ENCODE data around the gene TMEM178A. TPM values are rescaled to one million over a fixed set of nuclear protein-coding genes. Genes with fewer than 3 reads are reported as not detected.

Gene TMEM178A
- polyA plus RNA-seq, 2 of the 4 experiments (the other 2 are of a cell fraction), result 0.13 to 0.87 TPM

GRCh38 chr2:39718483-39718882 lies 52.8 kb downstream of the TMEM178A start:
- Histone ChIP-seq H3K9me3 (no peaks in the 10 kb centered on the region), H3K4me3 (no peak overlapping the region), H3K4me2 (no peak overlapping the region), H3K27ac (no peak overlapping the region), H3K4me1 (no peaks in the 10 kb centered on the region)
- 79% methylated on average over 9 of the region's 9 CpGs for WGBS (ENCODE audit: missing lambda C conversion rate)
- CTCF ChIA-PET, result interaction anchor here (1.4 to 2.9 kb wide), 2 partner anchors 12 to 22 kb away, joined by 4 to 13 read pairs; no protein-coding TSS in a partner anchor
- DNase-seq (ENCODE audit: low read depth in 1 of 2, low spot score in 1 of 2), result no peak
- TF ChIP-seq REST (IDR thresholded peaks at IDR 0.05), result no peak
- no peak for TF ChIP-seq POLR2AphosphoS2 (conservative IDR thresholded peaks at IDR 0.05; ENCODE audit: low read length)
- TF ChIP-seq CHD2 (IDR thresholded peaks at IDR 0.05; ENCODE audit: low read length, partially characterized antibody), result no peak
- TF ChIP-seq HMGXB4 (CRISPR knock-in tag; IDR thresholded peaks at IDR 0.05; ENCODE audit: borderline replicate concordance), result no peak
- no peak for TF ChIP-seq CTCF (IDR thresholded peaks at IDR 0.05)
- TF ChIP-seq NFE2L2 (conservative IDR thresholded peaks at IDR 0.05; ENCODE audit: low read length), result no peak
- TF ChIP-seq MAZ (IDR thresholded peaks at IDR 0.05; ENCODE audit: borderline replicate concordance, low read depth, low read length), result no peak
- TF ChIP-seq NPAS2 (CRISPR knock-in tag; IDR thresholded peaks at IDR 0.05; ENCODE audit: borderline replicate concordance), result no peak
- no peak for TF ChIP-seq RCOR1 (IDR thresholded peaks at IDR 0.05; ENCODE audit: low read depth, low read length)
- TF ChIP-seq HOXA7 (CRISPR knock-in tag; IDR thresholded peaks at IDR 0.05), result no peak
- TF ChIP-seq KDM5A (IDR thresholded peaks at IDR 0.05), result no peak
- no peak for TF ChIP-seq CEBPB (IDR thresholded peaks at IDR 0.05)
- POLR2A ChIA-PET, result no interaction called here
- no peak for ATAC-seq
- FAIRE-seq, result no peak

GRCh38 chr2:39719317-39719716 lies 53.6 kb downstream of the TMEM178A start:
- Histone ChIP-seq H3K9me3 (no peaks in the 10 kb centered on the region), H3K4me1 (no peaks in the 10 kb centered on the region), H3K27ac (no peak overlapping the region), H3K4me3 (no peak overlapping the region), H3K4me2 (no peak overlapping the region)
- DNase-seq (ENCODE audit: low read depth in 1 of 2, low spot score in 1 of 2), result no peak
- TF ChIP-seq MAZ (IDR thresholded peaks at IDR 0.05; ENCODE audit: borderline replicate concordance, low read depth, low read length) (no peak), EP300 (IDR thresholded peaks at IDR 0.05) (no peak), TFCP2L1 (CRISPR knock-in tag; IDR thresholded peaks at IDR 0.05) (no peak), CBX2 (IDR thresholded peaks at IDR 0.05; ENCODE audit: borderline replicate concordance, low read depth) (no peak), FOSL2 (IDR thresholded peaks at IDR 0.05) (no peak), FOSL2 (CRISPR knock-in tag; IDR thresholded peaks at IDR 0.05) (no peak), CHD4 (IDR thresholded peaks at IDR 0.05; ENCODE audit: borderline replicate concordance) (no peak), RAD21 (conservative IDR thresholded peaks at IDR 0.05 in 1 of 2, IDR thresholded peaks at IDR 0.05 in 1 of 2) (no peak), CBX8 (IDR thresholded peaks at IDR 0.05) (no peak), E2F6 (IDR thresholded peaks at IDR 0.05; ENCODE audit: borderline replicate concordance, low read depth) (no peak), ZFP36 (IDR thresholded peaks at IDR 0.05; ENCODE audit: borderline replicate concordance, partially characterized antibody) (no peak), RARB (CRISPR knock-in tag; IDR thresholded peaks at IDR 0.05) (no peak)
- ChIA-PET CTCF (interaction anchor here (0.6 to 2.9 kb wide), 4 partner anchors 9 to 694 kb away, joined by 3 to 13 read pairs (median 4); no protein-coding TSS in a partner anchor), POLR2A (no interaction called here)
- FAIRE-seq, result no peak
- WGBS (ENCODE audit: missing lambda C conversion rate), result 66% methylated on average over 8 of the region's 8 CpGs
- no peak for ATAC-seq
